SH-SY5Y (cell line): Measurements from ENCODE around the gene AKAP7.

Experiments used
- GATA2 ChIP-seq: IDR thresholded peaks from 2 replicates; pipeline ENCODE4 v1.6.1; 2011; ENCODE audit warnings: mild to moderate bottlenecking, low read depth, low read length
- GATA3 ChIP-seq: IDR thresholded peaks from 2 replicates; pipeline ENCODE4 v1.6.1; 2011; ENCODE audit warnings: low read depth, mild to moderate bottlenecking, low read length, moderate library complexity

GRCh38 chr6:131225959-131226358, 90.7 kb downstream of the AKAP7 start:
- TF ChIP-seq GATA2, result no peak
- TF ChIP-seq GATA3, result no peak
